Left lung (tissue), 10 donors: ENCODE measurements around the gene PAPPA2. TPM values are rescaled to one million over a fixed set of nuclear protein-coding genes. Genes with fewer than 3 reads are reported as not detected.

ENCODE experiments used
- ATAC-seq: fragments of 200-7000 bp; cut with Tn5 transposase; one replicate; pipeline ENCODE4 v1.9.1; 2020; ENCODE audit warnings: moderate library complexity
- DNase-seq, 4 donors: peaks; one replicate each; pipeline ENCODE4 v3.0.0-alpha.2; 2013 to 2020
- H3K27ac ChIP-seq, 2 donors: fragments of 200-600 bp; sonication (generic) in 1 of 2; one replicate each; pipeline versions ENCODE4 v1.5.0 to v1.8.0; 2020 to 2021
- H3K27me3 ChIP-seq, 2 donors: fragments of 200-600 bp; sonication (generic) in 1 of 2; one replicate each; pipeline versions ENCODE4 v1.5.0 to v1.8.0; 2020 to 2021
- H3K36me3 ChIP-seq, 2 donors: fragments of 200-600 bp; sonication (generic) in 1 of 2; one replicate each; pipeline versions ENCODE4 v1.5.0 to v1.8.0; 2020 to 2021
- H3K4me1 ChIP-seq, 2 donors: fragments of 200-600 bp; one replicate each; pipeline ENCODE4 v1.8.0; 2021
- H3K4me3 ChIP-seq, 2 donors: fragments of 200-600 bp; sonication (generic) in 1 of 2; one replicate each; pipeline versions ENCODE4 v1.5.0 to v1.8.0; 2020 to 2021; ENCODE audit warnings: mild to moderate bottlenecking in 1 of 2
- H3K9me3 ChIP-seq, 2 donors: fragments of 200-600 bp; sonication (generic) in 1 of 2; one replicate each; pipeline versions ENCODE4 v1.5.0 to v1.8.0; 2020 to 2021
- intact Hi-C, 2 donors: fragments of 100-400 bp; cut with DNase I; formaldehyde crosslinking; loops; one replicate each; pipeline versions ENCODE4 v1.11.2 to v1.14.2; 2022
- polyA plus RNA-seq, 6 donors: library from polyadenylated mRNA; unstranded; fragments of 120-200 nt; gene quantifications; one replicate each; pipeline ENCODE4 v1.2.1, GENCODE V29; 2013; ENCODE audit not compliant: insufficient read length in 6 of 6
- total RNA-seq, 2 donors: library from RNA; stranded (reverse); fragmentation: NEBNext Ultra II Directional; extraction: Animal tissue kit (Norgen Biotek cat#: 25700); gene quantifications; one replicate each; pipeline ENCODE4 v1.2.1, GENCODE V29; 2021
- TF ChIP-seq, protein P1 (sequence below), 2 donors: fragments of 200-600 bp; sonication (generic) in 1 of 2; IDR thresholded peaks; one replicate each; pipeline versions ENCODE4 v1.5.0 to v1.8.0; 2021; ENCODE audit warnings: antibody characterized with exemption in 2 of 2
- donor health status: DM: no; HTN: yes; CAD: no.
- donor health status: DM: no; HTN: no; CAD: no.

Gene PAPPA2
- total and polyA plus RNA-seq, 8 donors: 0.09 to 0.68 (median 0.27) TPM

DNA sequence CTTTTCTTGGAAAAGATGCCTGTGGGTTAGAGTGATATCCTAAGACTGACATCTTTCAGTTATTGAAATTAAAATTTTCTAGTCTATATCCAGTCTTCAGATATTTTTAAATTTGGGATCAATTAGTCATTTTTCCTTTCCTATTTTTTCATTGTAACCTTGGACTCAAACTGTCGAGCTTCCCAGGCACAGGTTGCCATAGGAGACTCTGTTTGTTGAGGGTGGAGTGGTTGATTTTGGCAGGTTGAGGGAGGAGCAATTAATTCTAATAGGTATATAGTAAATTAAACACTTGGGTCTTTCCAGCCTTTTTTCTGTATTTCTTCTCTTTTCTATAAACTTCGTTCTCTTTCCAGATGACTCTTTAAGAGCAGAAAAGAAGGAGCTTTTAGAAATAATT, 374.7 kb downstream of the PAPPA2 start:
- no peak for DNase-seq
- H3K27ac ChIP-seq: no peak overlapping the region
- H3K4me1 ChIP-seq: no peaks in the 10 kb centered on the region
- H3K4me3 ChIP-seq: no peak overlapping the region
- H3K9me3 ChIP-seq: no peaks in the 10 kb centered on the region
- TF ChIP-seq, protein P1, sequence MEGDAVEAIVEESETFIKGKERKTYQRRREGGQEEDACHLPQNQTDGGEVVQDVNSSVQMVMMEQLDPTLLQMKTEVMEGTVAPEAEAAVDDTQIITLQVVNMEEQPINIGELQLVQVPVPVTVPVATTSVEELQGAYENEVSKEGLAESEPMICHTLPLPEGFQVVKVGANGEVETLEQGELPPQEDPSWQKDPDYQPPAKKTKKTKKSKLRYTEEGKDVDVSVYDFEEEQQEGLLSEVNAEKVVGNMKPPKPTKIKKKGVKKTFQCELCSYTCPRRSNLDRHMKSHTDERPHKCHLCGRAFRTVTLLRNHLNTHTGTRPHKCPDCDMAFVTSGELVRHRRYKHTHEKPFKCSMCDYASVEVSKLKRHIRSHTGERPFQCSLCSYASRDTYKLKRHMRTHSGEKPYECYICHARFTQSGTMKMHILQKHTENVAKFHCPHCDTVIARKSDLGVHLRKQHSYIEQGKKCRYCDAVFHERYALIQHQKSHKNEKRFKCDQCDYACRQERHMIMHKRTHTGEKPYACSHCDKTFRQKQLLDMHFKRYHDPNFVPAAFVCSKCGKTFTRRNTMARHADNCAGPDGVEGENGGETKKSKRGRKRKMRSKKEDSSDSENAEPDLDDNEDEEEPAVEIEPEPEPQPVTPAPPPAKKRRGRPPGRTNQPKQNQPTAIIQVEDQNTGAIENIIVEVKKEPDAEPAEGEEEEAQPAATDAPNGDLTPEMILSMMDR (IDR thresholded peaks at IDR 0.05): no peak
- no peaks in the 10 kb centered on the region for H3K36me3 ChIP-seq
- ATAC-seq: no peak
- intact Hi-C loops: no loop called here
- H3K27me3 ChIP-seq: no peaks in the 10 kb centered on the region

- TF ChIP-seq, protein P1 (IDR thresholded peaks at IDR 0.05): no peak
- Histone ChIP-seq H3K27me3 (no peaks in the 10 kb centered on the region), H3K36me3 (no peaks in the 10 kb centered on the region), H3K4me3 (no peak overlapping the region), H3K9me3 (no peaks in the 10 kb centered on the region), H3K27ac (no peak overlapping the region), H3K4me1 (no peaks in the 10 kb centered on the region)
- ATAC-seq: no peak
- DNase-seq: no peak
- intact Hi-C loops: no loop called here
Measured at GRCh38 chr1:176838276-176838995, 375.5 kb downstream of the PAPPA2 start.

- H3K4me1 ChIP-seq: no peaks in the 10 kb centered on the region
- TF ChIP-seq, protein P1 (IDR thresholded peaks at IDR 0.05): no peak
- H3K36me3 ChIP-seq: no peaks in the 10 kb centered on the region
- intact Hi-C loops: no loop called here
- DNase-seq (no peak), ATAC-seq (no peak)
- no peaks in the 10 kb centered on the region for H3K27me3 ChIP-seq
- no peak overlapping the region for H3K27ac ChIP-seq
- H3K4me3 ChIP-seq: no peak overlapping the region
- no peaks in the 10 kb centered on the region for H3K9me3 ChIP-seq
Measured at GRCh38 chr1:176839216-176839615, 376.2 kb downstream of the PAPPA2 start.

GRCh38 chr1:176841238-176841637, 378.3 kb downstream of the PAPPA2 start:
- ATAC-seq (no peak), DNase-seq (no peak)
- no peaks in the 10 kb centered on the region for H3K36me3 ChIP-seq
- no peak overlapping the region for H3K27ac ChIP-seq
- no peaks in the 10 kb centered on the region for H3K27me3 ChIP-seq
- no peaks in the 10 kb centered on the region for H3K9me3 ChIP-seq
- intact Hi-C loops: loop anchor here in 1 of 2 donors (10.0 kb wide), 2 partner anchors 286 to 466 kb away; no protein-coding TSS in a partner anchor
- H3K4me3 ChIP-seq: no peak overlapping the region
- TF ChIP-seq, protein P1 (IDR thresholded peaks at IDR 0.05): no peak
- H3K4me1 ChIP-seq: no peaks in the 10 kb centered on the region

DNA sequence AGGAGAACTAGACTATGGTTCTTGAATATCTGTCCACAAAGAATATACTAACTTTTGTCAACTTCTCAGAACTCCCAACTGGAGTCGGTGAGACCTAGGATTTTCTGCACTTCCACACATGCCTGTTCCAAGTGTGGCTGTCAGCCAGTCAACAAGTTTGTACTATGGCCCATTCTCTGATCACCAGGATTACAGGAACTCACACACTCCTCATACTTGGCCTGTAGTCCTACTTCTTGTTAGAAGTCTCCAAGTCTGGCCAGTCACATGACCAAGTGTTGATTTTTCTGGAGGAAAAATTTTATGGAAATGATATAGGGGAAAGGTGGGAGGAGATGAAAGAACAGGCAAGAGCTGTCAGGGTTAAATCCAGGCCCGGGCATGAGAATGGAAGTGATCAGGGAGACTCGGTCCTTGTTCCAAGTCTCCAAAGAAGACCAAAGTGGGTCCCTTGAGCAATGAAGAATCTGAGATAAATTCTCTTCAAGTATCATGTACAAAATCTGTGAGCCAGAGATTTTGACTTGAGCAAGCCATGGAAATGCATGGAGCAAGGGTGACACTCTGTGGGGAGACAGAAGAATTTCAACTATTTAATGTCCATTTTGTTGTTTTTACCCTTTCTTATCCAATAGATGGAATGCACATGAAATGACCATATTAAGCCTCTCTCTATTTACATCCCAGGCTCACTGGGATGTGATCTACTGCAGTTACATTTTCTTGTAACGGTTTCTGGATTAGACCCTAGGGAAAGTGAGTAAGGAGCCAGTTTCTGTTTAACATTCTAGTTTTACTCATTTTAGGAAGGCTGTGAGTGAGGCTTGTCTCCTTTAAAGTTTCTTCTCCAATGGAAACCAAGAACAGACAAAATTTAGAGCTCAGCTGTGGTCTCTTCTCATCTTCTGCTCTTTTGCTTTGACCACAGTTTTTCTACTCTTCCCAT, 380.6 kb downstream of the PAPPA2 start:
- Histone ChIP-seq H3K9me3 (no peaks in the 10 kb centered on the region), H3K4me3 (no peak overlapping the region), H3K27me3 (no peaks in the 10 kb centered on the region), H3K27ac (no peak overlapping the region), H3K36me3 (no peaks in the 10 kb centered on the region), H3K4me1 (no peaks in the 10 kb centered on the region)
- ATAC-seq (peak; percentile 86), DNase-seq (peak in 2 of 4 donors; percentile 57 to 79)
- intact Hi-C loops: loop anchor here in 1 of 2 donors (10.0 kb wide), 2 partner anchors 289 to 469 kb away; no protein-coding TSS in a partner anchor
- TF ChIP-seq, protein P1 (IDR thresholded peaks at IDR 0.05): peak in 1 of 2 donors; percentile 44
